Keratinocyte (primary cell): Measurements from ENCODE around the gene ESRRG. TPM values are rescaled to one million over a fixed set of nuclear protein-coding genes. Genes with fewer than 3 reads are reported as not detected.

ENCODE experiments used
- DNase-seq: peaks from one replicate; pipeline ENCODE4 v3.0.0-alpha.2; 2011; ENCODE audit warnings: low read depth, missing footprints, low spot score
- FAIRE-seq: peaks from 2 replicates; lab custom pipeline; 2011; peaks lifted over from hg19 to GRCh38; lab: Jason Lieb, UNC
- H2AFZ ChIP-seq: 2 replicates; pipeline ENCODE4 v1.6.0; 2012; ENCODE audit warnings: low read length, control low read depth, inconsistent platforms; ENCODE audit not compliant: control insufficient read depth
- H3K27ac ChIP-seq: 2 replicates; pipeline ENCODE4 v1.5.1; 2011; ENCODE audit warnings: low read length; ENCODE audit not compliant: control insufficient read depth, insufficient read depth
- H3K27me3 ChIP-seq: 3 replicates; pipeline ENCODE4 v1.6.0; 2011; ENCODE audit warnings: low read length; ENCODE audit not compliant: control insufficient read depth, insufficient read depth; ENCODE audit errors: extremely low read depth
- H3K36me3 ChIP-seq, 2 experiments: 2 replicates in 1 of 2; 3 replicates in 1 of 2; pipeline ENCODE4 v1.5.1; 2011; ENCODE audit warnings: low read length in 2 of 2, mild to moderate bottlenecking in 1 of 2; ENCODE audit not compliant: control insufficient read depth in 2 of 2, insufficient read depth in 2 of 2; ENCODE audit errors: extremely low read depth in 1 of 2
- H3K4me1 ChIP-seq: 3 replicates; pipeline ENCODE4 v1.5.1; 2011; ENCODE audit warnings: low read length; ENCODE audit not compliant: control insufficient read depth, insufficient read depth; ENCODE audit errors: extremely low read depth
- H3K4me2 ChIP-seq: 3 replicates; pipeline ENCODE4 v1.6.0; 2011; ENCODE audit warnings: low read depth, low read length; ENCODE audit not compliant: control insufficient read depth, insufficient read depth; ENCODE audit errors: extremely low read depth
- H3K4me3 ChIP-seq, 3 experiments: fragments of 200-600 bp in 1 of 3; sonication (generic) in 1 of 3; 2 replicates in 2 of 3; 3 replicates in 1 of 3; pipeline ENCODE4 v1.5.1; 2011 to 2016; ENCODE audit warnings: low read length in 3 of 3, mild to moderate bottlenecking in 3 of 3, control low read depth in 2 of 3, inconsistent platforms in 1 of 3, low read depth in 1 of 3, mixed read lengths in 1 of 3, mixed run types in 1 of 3, moderate library complexity in 1 of 3; ENCODE audit not compliant: control insufficient read depth in 2 of 3, insufficient read depth in 2 of 3; ENCODE audit errors: extremely low read depth in 1 of 3
- H3K79me2 ChIP-seq: 2 replicates; pipeline ENCODE4 v1.6.0; 2012; ENCODE audit warnings: low read length; ENCODE audit not compliant: control insufficient read depth, insufficient read depth
- H3K9ac ChIP-seq: 3 replicates; pipeline ENCODE4 v1.6.0; 2011; ENCODE audit warnings: low read length; ENCODE audit not compliant: control insufficient read depth, insufficient read depth; ENCODE audit errors: extremely low read depth
- H3K9me1 ChIP-seq: 3 replicates; pipeline ENCODE4 v1.6.0; 2011; ENCODE audit warnings: low read length; ENCODE audit not compliant: control insufficient read depth, insufficient read depth; ENCODE audit errors: extremely low read depth
- H3K9me3 ChIP-seq: 2 replicates; pipeline ENCODE4 v1.5.1; 2012; ENCODE audit warnings: low read depth, low read length; ENCODE audit not compliant: control insufficient read depth
- H4K20me1 ChIP-seq: 3 replicates; pipeline ENCODE4 v1.6.0; 2011; ENCODE audit warnings: low read length; ENCODE audit not compliant: control insufficient read depth, insufficient read depth; ENCODE audit errors: extremely low read depth
- EZH2 ChIP-seq: IDR thresholded peaks from one replicate; pipeline ENCODE4 v1.6.1; 2012; ENCODE audit warnings: inconsistent platforms, mild to moderate bottlenecking, low read length, moderate library complexity
- dilution Hi-C: fragments of 300-500 bp; cut with MboI; formaldehyde crosslinking; loops from one replicate; pipeline ENCODE4 v1.7.0; 2020; ENCODE audit warnings: low sequenced_read_pairs; ENCODE audit not compliant: extremely low pct_ligation_motif_present
- polyA plus RNA-seq, 5 experiments: library from polyadenylated mRNA; depleted of rRNA in 3 of 5; stranded (reverse) in 3 of 5; stranded (forward) in 1 of 5; unstranded in 1 of 5; fragments of >200 nt; gene quantifications; 1 replicate in 1 of 5; 2 replicates in 3 of 5; 3 replicates in 1 of 5; pipeline versions ENCODE4 v1.2.1 to v1.2.3, GENCODE V29; 2011 to 2012; ENCODE audit warnings: missing spikeins in 2 of 5, low read depth in 1 of 5, low replicate concordance in 1 of 5
- TF ChIP-seq, protein P1 (sequence below), 3 experiments: IDR thresholded peaks in 1 of 3; conservative IDR thresholded peaks in 1 of 3; optimal IDR thresholded peaks in 1 of 3; 2 replicates in 2 of 3; 3 replicates in 1 of 3; pipeline versions ENCODE3 to v1.5.1; 2011; ENCODE audit warnings: low read length in 3 of 3, mild to moderate bottlenecking in 3 of 3, moderate library complexity in 2 of 3, control low read depth in 1 of 3, inconsistent platforms in 1 of 3; ENCODE audit not compliant: insufficient read depth in 2 of 3; ENCODE audit errors: extremely low read depth in 1 of 3

Gene ESRRG
- polyA plus RNA-seq, 1 donor (not counting 4 experiments of a cell fraction or from before 2014, with no cell fraction given), result 0.08 TPM

DNA sequence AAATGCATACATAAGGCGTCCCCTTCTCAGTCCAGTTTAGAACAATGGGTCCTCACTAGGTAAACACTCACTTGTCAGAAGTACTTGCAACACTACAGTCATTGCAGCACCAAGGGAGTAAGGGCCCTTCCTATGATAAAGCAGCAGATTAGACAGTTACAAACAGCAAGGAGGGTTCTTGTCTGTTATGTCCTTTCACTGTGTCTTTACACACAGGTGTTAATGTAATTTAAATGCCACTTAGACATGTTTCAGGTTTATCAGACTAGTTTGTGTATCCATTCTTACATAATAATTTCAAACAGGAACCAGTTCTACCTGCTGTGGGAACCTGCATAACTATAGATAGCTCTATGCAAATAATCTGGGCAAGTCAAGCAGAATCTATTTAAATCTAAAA is 194.4 kb downstream of the ESRRG start:
- FAIRE-seq (no peak), DNase-seq (no peak)
- TF ChIP-seq, protein P1, sequence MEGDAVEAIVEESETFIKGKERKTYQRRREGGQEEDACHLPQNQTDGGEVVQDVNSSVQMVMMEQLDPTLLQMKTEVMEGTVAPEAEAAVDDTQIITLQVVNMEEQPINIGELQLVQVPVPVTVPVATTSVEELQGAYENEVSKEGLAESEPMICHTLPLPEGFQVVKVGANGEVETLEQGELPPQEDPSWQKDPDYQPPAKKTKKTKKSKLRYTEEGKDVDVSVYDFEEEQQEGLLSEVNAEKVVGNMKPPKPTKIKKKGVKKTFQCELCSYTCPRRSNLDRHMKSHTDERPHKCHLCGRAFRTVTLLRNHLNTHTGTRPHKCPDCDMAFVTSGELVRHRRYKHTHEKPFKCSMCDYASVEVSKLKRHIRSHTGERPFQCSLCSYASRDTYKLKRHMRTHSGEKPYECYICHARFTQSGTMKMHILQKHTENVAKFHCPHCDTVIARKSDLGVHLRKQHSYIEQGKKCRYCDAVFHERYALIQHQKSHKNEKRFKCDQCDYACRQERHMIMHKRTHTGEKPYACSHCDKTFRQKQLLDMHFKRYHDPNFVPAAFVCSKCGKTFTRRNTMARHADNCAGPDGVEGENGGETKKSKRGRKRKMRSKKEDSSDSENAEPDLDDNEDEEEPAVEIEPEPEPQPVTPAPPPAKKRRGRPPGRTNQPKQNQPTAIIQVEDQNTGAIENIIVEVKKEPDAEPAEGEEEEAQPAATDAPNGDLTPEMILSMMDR (optimal IDR thresholded peaks at IDR 0.05 in 1 of 3, IDR thresholded peaks at IDR 0.05 in 1 of 3, conservative IDR thresholded peaks at IDR 0.05 in 1 of 3; ENCODE audit: extremely low read depth in 1 of 3, insufficient read depth in 2 of 3, low read length in 3 of 3), result no peak
- TF ChIP-seq EZH2, result no peak
- Histone ChIP-seq H3K4me2 (no peak overlapping the region), H3K4me3 (no peak overlapping the region), H3K36me3 (no peaks in the 10 kb centered on the region), H2AFZ (no peak overlapping the region), H3K9ac (no peak overlapping the region), H3K27me3 (no peaks in the 10 kb centered on the region), H3K9me1 (no peaks in the 10 kb centered on the region), H4K20me1 (no peaks in the 10 kb centered on the region), H3K9me3 (no peaks in the 10 kb centered on the region), H3K27ac (no peak overlapping the region), H3K79me2 (no peaks in the 10 kb centered on the region), H3K4me1 (no peaks in the 10 kb centered on the region)
- dilution Hi-C loops, result no loop called here

DNA sequence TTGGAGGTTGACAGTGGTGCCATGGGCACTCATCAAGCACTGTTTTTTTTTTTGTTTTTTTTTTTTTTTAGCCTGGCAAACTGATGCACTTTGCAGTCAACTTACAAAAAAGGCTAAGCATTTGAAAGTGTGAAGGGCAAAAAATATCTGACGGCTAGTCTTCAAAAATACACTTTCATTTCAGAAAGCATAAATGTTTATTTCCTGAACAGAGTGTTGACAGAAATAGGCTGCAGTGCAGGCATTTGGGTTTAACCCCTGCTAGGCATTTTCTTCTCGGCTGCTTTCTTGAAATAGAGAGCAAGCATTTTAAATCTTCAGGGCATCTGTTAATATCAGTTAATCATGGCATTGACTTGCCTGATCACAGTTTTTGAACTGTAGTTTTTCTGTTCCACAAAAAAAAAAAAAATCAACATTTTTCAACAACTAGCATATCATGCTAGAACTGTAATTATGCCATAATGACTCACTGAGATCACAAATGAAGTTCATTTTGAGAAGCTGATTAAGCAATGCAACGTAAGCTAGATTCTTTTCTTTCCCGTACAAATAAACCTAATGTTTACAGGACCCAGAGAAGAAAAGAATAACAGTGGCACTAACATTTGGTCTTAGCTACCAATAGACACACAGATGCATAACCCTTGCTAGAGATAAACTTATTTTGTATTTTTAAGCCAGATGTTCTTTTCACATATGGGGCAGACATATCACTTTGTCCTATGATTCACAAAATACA is 199.6 kb downstream of the ESRRG start:
- no peak for FAIRE-seq
- dilution Hi-C loops, result no loop called here
- H3K4me3 ChIP-seq, result no peak overlapping the region
- H3K9me1 ChIP-seq, result no peaks in the 10 kb centered on the region
- no peak overlapping the region for H3K9ac ChIP-seq
- H3K9me3 ChIP-seq, result no peaks in the 10 kb centered on the region
- H3K27ac ChIP-seq, result no peak overlapping the region
- H3K4me2 ChIP-seq, result no peak overlapping the region
- no peak overlapping the region for H2AFZ ChIP-seq
- no peaks in the 10 kb centered on the region for H3K36me3 ChIP-seq
- no peaks in the 10 kb centered on the region for H3K4me1 ChIP-seq
- no peaks in the 10 kb centered on the region for H3K79me2 ChIP-seq
- DNase-seq, result no peak
- no peak for TF ChIP-seq EZH2
- TF ChIP-seq, protein P1 (optimal IDR thresholded peaks at IDR 0.05 in 1 of 3, IDR thresholded peaks at IDR 0.05 in 1 of 3, conservative IDR thresholded peaks at IDR 0.05 in 1 of 3; ENCODE audit: extremely low read depth in 1 of 3, insufficient read depth in 2 of 3, low read length in 3 of 3), result no peak
- H3K27me3 ChIP-seq, result no peaks in the 10 kb centered on the region
- H4K20me1 ChIP-seq, result no peaks in the 10 kb centered on the region
